Hematopoietic multipotent progenitor cell treated with erythropoietin and hydrocortisone succinate and interleukin-3 and kit ligand, for 4 days (in vitro differentiated cells): ENCODE data around the gene COL15A1.

Source experiments
- DNase-seq: peaks from one replicate; pipeline ENCODE4 v3.0.0-alpha.2; 2015

Gene COL15A1

DNA sequence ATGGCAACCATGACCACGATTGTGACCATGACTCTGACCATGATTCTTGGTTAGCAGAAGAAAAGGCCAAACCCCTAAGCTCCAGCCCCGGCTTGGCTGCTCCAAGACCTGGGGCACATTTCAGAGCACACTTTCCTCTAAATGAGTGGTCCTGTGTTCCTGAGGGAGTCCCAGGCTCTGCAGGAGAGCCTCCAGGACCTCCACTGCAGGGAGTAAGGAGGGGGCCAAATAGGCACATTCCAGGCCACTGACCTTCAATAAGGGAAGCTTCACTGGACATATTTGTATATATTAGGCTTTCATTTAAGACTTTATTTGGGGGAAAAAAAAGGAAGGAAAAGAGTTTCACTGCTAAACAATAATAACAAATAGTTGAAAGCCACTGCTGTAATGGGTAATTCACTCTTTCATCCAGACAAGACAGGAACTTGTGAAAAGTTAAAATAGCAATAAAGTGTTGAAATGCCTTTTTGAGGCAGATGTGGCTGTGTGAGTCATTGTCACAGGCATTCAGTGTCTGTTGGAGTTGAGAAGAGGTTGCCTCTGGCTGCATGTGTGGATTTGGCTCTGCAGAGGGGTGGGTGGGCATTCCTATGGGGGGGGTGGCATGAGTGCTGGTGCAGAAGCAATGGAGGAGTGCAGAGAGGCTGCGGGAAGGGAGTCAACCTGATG is 97.3 kb downstream of the COL15A1 start:
- peak; percentile 63 for DNase-seq

DNA sequence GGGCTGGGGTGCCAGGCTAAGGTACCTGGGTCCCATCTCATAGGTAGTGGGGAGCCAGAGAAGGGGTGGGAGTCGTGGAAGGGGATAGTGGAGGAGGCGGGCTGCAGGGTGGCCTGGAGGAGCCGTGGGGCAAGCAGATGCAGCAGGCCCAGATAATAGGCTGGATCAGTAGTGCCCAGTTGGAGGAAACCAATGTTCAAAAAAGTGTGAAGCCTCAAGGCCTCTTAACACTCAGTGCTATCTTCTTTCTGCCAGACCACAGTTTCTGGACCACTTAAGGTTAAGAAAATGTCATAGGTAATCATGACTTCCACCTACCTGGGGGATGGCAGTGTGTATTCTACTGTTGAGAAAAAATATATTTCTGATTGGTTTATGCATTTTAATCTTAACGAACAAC is 97.9 kb downstream of the COL15A1 start:
- no peak for DNase-seq

DNA sequence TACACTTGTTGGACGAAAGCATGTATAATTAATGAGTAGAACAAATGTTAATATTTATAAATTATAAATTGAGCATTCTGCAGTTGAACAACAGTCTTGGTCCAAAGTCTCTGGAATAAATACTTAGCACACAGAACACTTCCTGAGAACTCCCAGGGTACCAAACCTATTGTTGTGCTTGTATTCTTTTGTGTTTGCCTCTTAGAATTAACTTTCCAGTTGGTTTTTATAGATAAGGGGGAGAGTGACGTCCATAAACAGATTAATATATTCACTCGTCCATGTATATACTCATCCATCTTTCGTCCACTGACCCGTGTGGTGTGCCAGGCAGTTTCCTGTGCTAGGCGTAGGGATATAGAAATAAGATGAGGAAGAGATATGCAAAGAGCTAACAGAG is 98.9 kb downstream of the COL15A1 start:
- no peak for DNase-seq

DNA sequence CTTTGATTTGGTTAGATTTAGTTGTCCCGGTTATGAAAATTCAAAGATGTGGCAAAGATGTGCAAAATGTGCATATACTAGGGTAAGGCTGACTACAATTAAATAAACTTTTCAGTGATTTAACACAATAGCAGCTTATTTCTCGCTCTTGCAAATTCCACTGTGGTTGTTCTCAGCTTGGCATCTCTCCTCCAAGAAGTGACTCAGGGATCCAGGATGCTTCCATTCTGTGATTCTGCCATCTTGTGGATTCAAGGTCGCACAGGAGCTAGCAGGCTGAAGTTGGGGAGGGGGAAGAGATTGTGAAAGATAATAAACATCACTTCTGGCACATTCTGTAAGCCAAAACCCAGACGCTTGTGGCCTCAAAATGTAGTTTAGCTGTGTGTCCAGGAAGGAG is 101.1 kb downstream of the COL15A1 start:
- DNase-seq = no peak

DNA sequence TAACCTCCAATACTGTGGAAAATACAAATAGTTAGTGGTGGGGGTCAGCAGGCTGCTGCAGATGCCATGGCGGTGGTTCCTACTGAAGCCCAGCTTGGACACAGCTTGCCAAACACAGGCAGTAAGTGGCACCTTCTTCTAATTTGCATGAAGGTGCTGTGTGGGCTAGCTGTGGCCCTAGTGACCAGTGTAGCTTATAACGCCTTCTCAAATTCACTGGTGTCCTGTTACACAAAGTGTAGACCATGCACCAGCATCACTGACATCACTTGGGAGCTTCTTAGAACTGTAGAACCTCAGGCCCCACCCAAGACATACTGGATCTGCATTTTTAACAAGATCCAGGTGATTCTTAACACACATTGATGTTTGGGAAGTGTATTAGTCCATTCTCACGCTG is 102.4 kb downstream of the COL15A1 start:
- DNase-seq = no peak

GRCh38 chr9:99046542-99047071 is 102.9 kb downstream of the COL15A1 start:
- no peak for DNase-seq

- DNase-seq = no peak
These were observed 105.5 kb downstream of the COL15A1 start for GRCh38 chr9:99049228-99049627.

- no peak for DNase-seq
These were observed 105.9 kb downstream of the COL15A1 start for GRCh38 chr9:99049641-99050040.

DNA sequence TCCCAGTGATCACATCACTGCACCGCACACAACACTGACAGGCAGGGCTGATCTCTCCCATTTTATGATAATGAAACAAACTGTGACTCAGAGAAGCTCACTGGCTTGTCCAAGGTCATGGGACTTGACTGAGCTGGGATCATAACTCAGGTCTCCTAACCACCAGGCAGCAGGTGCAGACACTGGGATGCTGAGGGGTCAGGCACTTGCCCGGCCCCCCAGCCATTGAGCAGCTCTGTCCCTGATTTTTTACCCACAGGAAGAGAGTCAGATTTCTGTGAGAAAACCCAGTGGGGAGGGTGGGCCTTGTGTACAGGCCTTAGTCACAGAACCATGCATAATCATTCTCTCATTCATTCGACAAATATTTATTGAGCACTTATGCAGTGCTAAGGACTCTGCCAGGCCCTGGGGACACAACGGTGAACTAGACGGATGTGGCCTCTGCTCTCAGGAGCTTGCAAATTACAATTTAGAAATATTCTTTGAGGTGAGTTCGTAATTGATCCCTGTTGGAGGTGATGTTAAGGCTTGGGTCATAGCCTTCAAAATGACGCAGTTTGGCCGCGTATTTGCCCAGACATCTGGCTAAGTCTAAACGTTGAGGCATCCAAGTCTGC is 106.7 kb downstream of the COL15A1 start:
- DNase-seq = no peak

- DNase-seq = no peak
These were observed 107.2 kb downstream of the COL15A1 start for GRCh38 chr9:99050924-99051323.

DNA sequence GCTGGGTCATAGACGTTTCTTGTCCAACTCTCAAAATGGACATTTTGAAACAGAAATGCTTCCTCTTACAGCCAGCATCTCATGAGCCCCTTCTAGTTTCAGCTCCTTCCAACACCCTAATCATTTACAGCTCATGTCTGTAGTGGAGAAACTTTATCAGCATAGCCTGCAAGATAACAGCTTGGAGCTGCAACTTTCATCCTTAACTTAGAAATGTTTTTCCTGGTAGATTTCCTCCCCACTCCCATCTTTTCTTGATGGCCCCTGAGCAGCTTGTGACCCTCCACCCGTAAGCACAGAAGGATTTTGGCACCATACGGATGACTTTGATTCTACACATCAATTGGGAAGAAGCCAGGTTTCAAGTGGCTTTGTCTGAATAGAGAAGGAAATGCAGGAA is 107.7 kb downstream of the COL15A1 start:
- DNase-seq = peak; percentile 22

GRCh38 chr9:99051851-99052250 is 108.1 kb downstream of the COL15A1 start:
- no peak for DNase-seq

- peak; percentile 86 for DNase-seq
These were observed 109.4 kb downstream of the COL15A1 start for GRCh38 chr9:99052815-99053715.

- DNase-seq = no peak
These were observed 110.9 kb downstream of the COL15A1 start for GRCh38 chr9:99054581-99054980.

DNA sequence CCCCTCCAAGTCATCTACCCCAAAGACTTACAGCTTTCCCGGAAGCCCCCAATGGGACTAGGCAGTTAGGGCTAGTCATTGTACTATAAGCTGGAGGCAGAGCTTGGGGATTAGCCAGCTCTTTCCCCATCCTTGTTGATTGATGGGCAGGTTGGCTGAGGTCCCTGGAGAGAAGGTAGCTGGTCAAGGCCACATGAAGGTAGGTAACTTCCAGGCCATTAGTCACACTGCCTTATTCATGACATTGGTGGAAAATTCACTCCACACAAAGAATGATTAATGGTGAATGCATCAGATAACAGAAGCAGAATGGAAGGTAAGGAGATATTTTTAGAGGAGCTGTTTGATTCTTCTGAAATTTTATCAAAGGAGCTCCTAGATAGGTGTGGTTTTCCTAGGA is 111.7 kb downstream of the COL15A1 start:
- DNase-seq = no peak

- DNase-seq = no peak
These were observed 112.5 kb downstream of the COL15A1 start for GRCh38 chr9:99056186-99056585.

GRCh38 chr9:99056886-99057664 is 113.4 kb downstream of the COL15A1 start:
- DNase-seq = peak; percentile 73

DNA sequence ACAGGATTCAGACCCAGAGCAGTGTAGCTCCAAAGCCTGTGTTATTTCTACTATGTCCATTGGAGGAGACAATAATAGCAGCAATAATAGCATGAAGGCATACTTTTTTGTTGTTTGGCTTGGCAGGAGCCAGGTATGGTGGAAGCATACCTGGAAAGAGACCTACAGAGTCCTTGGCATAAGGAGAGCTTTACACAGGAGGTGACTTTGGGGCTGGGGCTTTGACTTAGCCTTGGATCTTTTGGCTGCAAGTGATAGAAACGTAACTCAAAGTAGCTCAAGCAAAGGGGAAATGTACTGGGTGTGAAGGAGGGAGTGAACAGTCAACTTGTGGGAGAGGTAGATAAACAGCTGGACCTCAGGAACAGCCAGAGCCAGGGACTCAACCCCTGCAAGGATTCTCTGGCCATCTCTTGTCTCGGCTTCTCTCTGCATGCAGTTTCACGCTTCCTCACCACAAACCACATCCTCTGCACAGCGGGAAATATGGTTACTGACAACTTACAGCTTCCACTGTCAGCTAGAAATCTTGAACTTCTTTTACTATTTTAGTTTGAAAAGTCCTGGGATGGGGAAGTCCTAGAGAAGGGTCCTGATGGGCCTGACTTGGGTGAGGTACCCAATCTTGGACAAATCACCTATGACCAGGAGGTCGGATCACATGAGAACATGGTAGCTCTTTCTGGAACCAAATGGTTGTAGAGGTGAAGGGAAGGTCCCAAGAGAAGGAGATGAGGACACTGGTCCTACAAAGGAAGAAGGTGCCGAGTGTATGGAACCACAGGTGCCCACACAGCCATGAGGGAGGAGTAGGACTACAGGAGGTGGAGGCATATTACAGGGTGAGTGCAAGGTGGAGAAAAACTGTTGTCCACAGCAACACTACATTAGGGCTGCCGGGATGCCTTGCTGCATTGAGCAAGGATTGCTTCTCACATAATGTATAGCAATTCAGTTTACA is 114.2 kb downstream of the COL15A1 start:
- peak; percentile 97 for DNase-seq

DNA sequence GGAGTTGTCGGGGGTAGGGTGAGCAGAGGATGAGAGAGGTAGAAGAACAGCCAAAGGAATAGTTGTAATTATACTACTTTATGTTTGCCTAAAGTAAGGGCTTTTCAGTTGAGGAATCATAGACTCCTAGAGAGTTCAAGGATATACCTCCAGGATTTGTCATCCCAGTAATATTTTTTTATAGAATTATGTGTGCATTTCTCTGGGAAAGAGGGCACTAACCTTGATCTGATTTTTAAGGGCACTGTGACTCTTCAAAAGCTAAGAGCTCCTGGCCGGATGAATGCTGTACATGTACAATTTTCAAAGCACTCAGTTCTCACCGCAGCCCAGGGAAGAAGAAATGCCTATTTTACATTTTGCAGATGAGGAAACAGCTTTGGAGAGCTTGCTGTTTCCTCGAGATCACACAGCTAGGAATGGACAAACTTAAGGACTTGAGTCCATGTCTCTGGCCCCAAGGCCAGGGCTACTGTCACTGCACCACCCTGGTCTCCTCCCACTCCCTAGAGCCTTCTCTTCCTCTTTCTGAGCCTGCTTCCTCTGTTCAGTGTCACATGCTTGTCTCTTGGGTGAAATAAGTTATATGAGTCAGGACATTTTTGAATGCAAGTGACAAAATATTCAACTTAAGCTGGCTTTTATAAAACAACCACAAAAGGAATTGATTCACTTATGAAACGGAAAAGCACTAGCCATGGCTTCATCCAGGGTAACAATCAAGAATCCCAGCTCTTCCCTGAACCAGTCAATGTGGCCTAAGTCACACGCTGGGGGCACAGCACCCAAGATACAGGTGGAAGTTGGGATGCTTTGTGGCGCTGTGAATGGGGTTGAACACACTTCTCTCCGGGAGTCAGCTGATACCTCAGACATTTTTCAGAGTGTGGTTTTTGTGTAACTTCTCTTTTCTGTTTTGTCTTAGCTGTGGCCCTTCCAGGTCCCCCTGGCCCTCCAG is 115.5 kb downstream of the COL15A1 start:
- peak; percentile 90 for DNase-seq

DNA sequence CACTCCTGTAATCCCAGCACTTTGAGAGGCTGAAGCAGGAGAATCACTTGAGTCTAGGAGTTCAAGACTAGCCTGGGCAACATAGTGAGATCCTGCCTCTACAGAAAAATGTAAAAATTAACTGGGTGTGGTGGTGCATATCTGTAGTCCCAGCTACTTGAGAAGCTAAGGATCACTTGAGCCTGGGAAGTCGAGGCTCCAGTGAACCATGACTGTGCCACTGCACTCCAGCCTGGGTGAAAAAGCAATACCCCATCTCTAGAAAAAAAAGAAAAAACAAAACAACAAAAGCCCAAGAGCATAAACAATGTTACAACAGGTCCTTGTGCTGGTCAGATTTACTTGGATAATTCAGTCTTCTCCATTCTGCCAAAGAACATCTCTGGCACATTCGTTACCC is 116.9 kb downstream of the COL15A1 start:
- no peak for DNase-seq
